ENCODE data around the gene ADAMTSL2. TPM values are rescaled to one million over a fixed set of nuclear protein-coding genes. Genes with fewer than 3 reads are reported as not detected.

The ADAMTSL2 gene
- total and polyA plus RNA-seq, 9 donors = 0.27 to 18.5 (median 1.9) TPM

DNA sequence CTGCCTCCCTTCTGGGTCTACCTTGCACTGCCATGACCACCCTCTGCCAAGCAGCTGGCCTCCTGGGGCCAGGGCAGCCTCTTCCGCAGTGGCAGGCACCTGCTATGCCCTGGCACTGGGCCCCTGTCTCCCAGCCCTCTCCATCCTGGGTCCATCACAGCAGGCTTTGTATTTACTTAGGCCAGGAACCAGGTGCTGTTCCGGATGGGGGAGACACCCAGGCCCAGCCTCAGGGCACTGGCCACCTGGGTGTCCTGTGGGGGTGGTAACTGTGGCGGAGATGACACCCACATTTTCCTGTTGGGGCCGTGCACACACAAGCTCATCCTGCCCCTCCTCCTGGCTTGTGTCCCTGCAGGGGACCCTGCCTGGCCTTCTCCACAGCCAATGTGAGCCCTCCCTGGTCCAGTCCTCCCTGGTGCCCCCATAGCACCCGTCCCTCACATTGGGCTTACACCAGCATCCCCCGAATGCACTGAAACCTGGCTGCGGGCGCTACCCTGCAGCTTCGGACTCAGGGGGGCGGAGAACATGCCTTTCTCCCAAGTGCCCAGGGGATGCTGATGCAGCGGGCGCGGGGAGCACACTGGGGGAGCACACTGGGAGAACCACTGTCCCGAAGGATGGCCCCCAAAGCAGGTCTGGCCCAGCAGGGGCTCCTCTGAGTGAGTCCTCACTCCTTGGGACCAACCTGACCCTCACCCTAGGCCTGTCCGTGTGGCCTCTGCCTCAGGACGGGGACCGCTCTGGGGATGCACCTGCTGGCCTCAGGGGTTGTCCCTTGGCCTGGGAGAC lies 56.8 kb downstream of the ADAMTSL2 start:
- WGBS, 3 donors = 88 to 89% (median 89%) methylated on average over 15 to 17 of the region's 17 CpGs
- TF ChIP-seq, protein P1, sequence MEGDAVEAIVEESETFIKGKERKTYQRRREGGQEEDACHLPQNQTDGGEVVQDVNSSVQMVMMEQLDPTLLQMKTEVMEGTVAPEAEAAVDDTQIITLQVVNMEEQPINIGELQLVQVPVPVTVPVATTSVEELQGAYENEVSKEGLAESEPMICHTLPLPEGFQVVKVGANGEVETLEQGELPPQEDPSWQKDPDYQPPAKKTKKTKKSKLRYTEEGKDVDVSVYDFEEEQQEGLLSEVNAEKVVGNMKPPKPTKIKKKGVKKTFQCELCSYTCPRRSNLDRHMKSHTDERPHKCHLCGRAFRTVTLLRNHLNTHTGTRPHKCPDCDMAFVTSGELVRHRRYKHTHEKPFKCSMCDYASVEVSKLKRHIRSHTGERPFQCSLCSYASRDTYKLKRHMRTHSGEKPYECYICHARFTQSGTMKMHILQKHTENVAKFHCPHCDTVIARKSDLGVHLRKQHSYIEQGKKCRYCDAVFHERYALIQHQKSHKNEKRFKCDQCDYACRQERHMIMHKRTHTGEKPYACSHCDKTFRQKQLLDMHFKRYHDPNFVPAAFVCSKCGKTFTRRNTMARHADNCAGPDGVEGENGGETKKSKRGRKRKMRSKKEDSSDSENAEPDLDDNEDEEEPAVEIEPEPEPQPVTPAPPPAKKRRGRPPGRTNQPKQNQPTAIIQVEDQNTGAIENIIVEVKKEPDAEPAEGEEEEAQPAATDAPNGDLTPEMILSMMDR (IDR thresholded peaks at IDR 0.05) = no peak
- no peak for TF ChIP-seq EP300 (IDR thresholded peaks at IDR 0.05)
- TF ChIP-seq POLR2A (IDR thresholded peaks at IDR 0.05) = no peak
- no peak for DNase-seq
- no peaks in the 10 kb centered on the region for H3K27me3 ChIP-seq
- no peak overlapping the region for H3K4me3 ChIP-seq
- H3K36me3 ChIP-seq = no peaks in the 10 kb centered on the region
- no peak overlapping the region for H3K27ac ChIP-seq
- H3K9me3 ChIP-seq = no peaks in the 10 kb centered on the region
- intact Hi-C loops (cut with DNase I) = no loop called here
- no peaks in the 10 kb centered on the region for H3K4me1 ChIP-seq (ENCODE audit: insufficient read depth)

DNA sequence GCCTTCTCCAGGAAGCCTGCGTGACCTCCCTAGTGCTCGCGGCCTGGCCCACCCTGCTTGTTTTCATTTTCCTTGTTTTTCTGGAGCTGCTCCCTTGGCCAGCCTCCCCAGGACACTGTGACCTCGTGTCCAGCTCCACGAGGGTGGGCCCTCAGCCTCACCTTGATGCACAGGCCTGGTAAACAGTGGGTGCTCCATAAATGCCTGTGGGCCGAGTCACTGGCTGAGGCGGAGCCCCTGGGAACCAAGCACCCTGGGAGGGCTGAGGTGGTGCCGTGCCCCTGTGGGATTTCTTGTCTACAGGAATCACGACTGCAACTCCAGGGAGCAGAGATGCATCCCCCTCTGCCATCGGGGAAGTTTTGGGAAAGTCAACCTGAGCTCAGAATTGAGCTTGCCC lies 57.5 kb downstream of the ADAMTSL2 start:
- no peak for DNase-seq
- intact Hi-C loops (cut with DNase I) = no loop called here
- H3K4me1 ChIP-seq (ENCODE audit: insufficient read depth) = no peaks in the 10 kb centered on the region
- TF ChIP-seq POLR2A (IDR thresholded peaks at IDR 0.05) = no peak
- TF ChIP-seq EP300 (IDR thresholded peaks at IDR 0.05) = no peak
- TF ChIP-seq, protein P1 (IDR thresholded peaks at IDR 0.05) = no peak
- no peaks in the 10 kb centered on the region for H3K9me3 ChIP-seq
- H3K36me3 ChIP-seq = no peaks in the 10 kb centered on the region
- H3K27me3 ChIP-seq = no peaks in the 10 kb centered on the region
- H3K4me3 ChIP-seq = no peak overlapping the region
- WGBS, 3 donors = 40 to 52% (median 43%) methylated on average over 10 of the region's 10 CpGs
- no peak overlapping the region for H3K27ac ChIP-seq

DNA sequence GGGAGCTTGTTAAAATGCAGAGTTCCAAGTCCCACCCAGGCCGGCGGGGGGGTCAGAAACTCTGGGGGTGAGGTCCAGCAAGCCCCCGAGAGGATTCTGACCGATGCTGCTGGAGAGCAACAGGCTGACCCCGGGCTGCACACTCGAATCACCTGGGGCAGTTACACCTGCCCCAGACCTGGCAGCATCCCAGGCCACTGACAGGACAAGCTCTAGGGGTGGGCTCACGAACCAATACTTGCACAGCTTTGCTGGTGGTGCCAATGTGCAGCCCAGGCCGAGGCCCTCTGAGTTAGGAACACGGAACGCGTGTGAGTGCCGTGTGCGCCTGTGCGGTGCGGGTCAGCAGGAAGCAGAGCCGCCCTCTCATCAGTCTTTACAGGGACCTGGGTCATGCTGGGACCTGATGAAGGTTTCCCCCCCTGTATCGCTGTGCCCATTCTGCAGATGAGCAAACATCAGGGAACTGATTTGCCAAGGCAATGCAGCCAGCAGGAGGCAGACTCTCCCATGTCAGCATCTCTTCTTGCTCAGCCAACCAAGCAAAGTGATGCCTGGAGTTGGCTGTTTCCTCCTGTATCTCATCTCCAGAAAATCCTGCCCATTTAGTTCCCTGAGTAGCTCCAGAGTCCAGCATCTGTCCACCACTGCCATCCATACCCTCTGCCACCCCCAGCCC lies 58.4 kb downstream of the ADAMTSL2 start:
- H3K9me3 ChIP-seq = no peaks in the 10 kb centered on the region
- intact Hi-C loops (cut with DNase I) = no loop called here
- H3K4me1 ChIP-seq (ENCODE audit: insufficient read depth) = no peaks in the 10 kb centered on the region
- H3K36me3 ChIP-seq = no peaks in the 10 kb centered on the region
- 78 to 86% (median 83%) methylated on average over 17 of the region's 17 CpGs for WGBS, 3 donors
- H3K27ac ChIP-seq = no peak overlapping the region
- H3K27me3 ChIP-seq = no peaks in the 10 kb centered on the region
- H3K4me3 ChIP-seq = no peak overlapping the region
- DNase-seq = no peak
- TF ChIP-seq, protein P1 (IDR thresholded peaks at IDR 0.05) = no peak
- no peak for TF ChIP-seq EP300 (IDR thresholded peaks at IDR 0.05)
- no peak for TF ChIP-seq POLR2A (IDR thresholded peaks at IDR 0.05)

GRCh38 chr9:133593587-133594253 lies 59.2 kb downstream of the ADAMTSL2 start:
- Histone ChIP-seq H3K36me3 (no peaks in the 10 kb centered on the region), H3K27ac (no peak overlapping the region), H3K9me3 (no peaks in the 10 kb centered on the region), H3K4me1 (ENCODE audit: insufficient read depth) (no peaks in the 10 kb centered on the region), H3K4me3 (no peak overlapping the region), H3K27me3 (no peaks in the 10 kb centered on the region)
- TF ChIP-seq EP300 (IDR thresholded peaks at IDR 0.05) = no peak
- TF ChIP-seq, protein P1 (IDR thresholded peaks at IDR 0.05) = no peak
- WGBS, 3 donors = 67 to 78% (median 75%) methylated on average over 15 of the region's 15 CpGs
- intact Hi-C loops (cut with DNase I) = no loop called here
- DNase-seq = no peak

Data from ovary (tissue), 9 donors.